A673 (cell line): ENCODE data around the gene CAV1.

ENCODE experiments used
- CTCF ChIP-seq: fragments of 300-800, 200-600 bp; sonication (generic); conservative IDR thresholded peaks from 2 replicates; pipeline ENCODE4 v1.5.1; 2017; ENCODE audit warnings: low read depth, mild to moderate bottlenecking, antibody characterized with exemption, low read length, moderate library complexity, mixed read lengths
- EZH2 ChIP-seq: fragments of 200-600 bp; sonication (generic); IDR thresholded peaks from 2 replicates; pipeline ENCODE4 v1.6.1; 2017; ENCODE audit warnings: borderline replicate concordance, low read depth, mild to moderate bottlenecking, mixed read lengths, antibody characterized with exemption, low read length; ENCODE audit not compliant: poor library complexity, severe bottlenecking

- TF ChIP-seq CTCF, result no peak
- no peak for TF ChIP-seq EZH2
Observed at GRCh38 chr7:116516324-116516723, 8.5 kb upstream of the CAV1 start.
